Measurements from ENCODE around the gene GIMAP4. TPM values are rescaled to one million over a fixed set of nuclear protein-coding genes. Genes with fewer than 3 reads are reported as not detected.
"Not testable (repeated sequence)": the region's sequence is repeated elsewhere in the genome, so short reads cannot be mapped to it uniquely, and the experiment has no call there.

Gene GIMAP4
- total RNA-seq, 1 experiment from 2014 or later = not detected

DNA sequence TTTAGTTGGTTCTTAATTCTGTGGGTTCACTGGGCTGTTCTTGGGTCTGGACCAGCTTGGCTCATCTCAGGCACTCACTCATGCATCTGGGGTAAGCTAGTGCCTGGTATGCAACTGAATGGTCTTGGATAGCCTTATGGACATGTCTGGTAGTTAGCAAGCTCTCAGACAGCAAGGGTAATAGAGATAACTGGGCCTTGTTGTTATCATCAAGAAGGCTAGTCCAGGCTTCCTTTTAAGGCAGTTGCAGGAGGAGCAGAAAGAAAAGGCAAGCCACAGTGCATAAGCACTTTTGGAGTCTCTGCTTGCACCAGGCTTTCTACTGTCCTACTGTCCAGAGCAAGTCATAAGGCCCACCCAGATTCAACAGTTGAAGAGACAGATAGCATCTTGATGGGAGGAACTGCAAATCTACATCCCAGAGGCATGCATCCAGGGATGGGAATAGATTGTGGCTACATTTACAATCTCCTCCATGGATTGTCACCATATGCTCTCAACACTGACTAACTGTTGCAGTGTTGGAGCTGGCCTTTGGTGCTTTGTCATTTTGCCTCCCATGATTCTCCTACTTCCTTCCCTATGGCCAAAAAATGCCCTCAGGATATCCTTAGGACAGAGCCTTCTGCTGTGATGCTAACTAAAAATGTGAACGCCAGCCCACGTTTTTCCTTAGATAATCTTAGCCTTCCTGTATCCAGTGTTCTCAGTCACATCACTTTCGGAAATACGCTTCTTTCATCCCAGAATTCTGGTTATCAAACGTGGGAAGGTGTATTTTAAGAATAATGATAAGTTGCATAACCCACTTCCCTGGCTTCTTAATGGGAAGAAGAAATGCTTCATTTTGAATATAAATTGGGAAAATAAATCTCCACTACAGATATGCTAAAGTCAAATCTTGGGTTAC is 3.6 kb downstream of the GIMAP4 start:
- Histone ChIP-seq H3K4me1 (ENCODE audit: insufficient read depth, low read length, poor library complexity, severe bottlenecking) (no peaks in the 10 kb centered on the region), H3K4me3 (ENCODE audit: low read depth, low read length, poor library complexity, severe bottlenecking) (no peak overlapping the region), H3K27ac (ENCODE audit: low read depth, low read length, poor library complexity, severe bottlenecking) (no peak overlapping the region), H3K36me3 (ENCODE audit: insufficient read depth, low read length, poor library complexity, severe bottlenecking) (no peaks in the 10 kb centered on the region), H3K9me3 (ENCODE audit: low read depth, low read length, poor library complexity, severe bottlenecking) (no peaks in the 10 kb centered on the region), H3K27me3 (replicated peaks; ENCODE audit: insufficient read depth, low read depth, low read length, poor library complexity) (no peaks in the 10 kb centered on the region)
- CTCF ChIA-PET = no interaction called here
- no peak for TF ChIP-seq CTCF (conservative IDR thresholded peaks at IDR 0.05; ENCODE audit: low read depth, low read length)
- TF ChIP-seq EZH2 (IDR thresholded peaks at IDR 0.05; ENCODE audit: borderline replicate concordance, low read depth, low read length, poor library complexity, severe bottlenecking) = no peak
- intact Hi-C loops (cut with micrococcal nuclease; ENCODE audit: unreplicated experiment) = no loop called here
- BruUV-seq (replicated peaks) = no TSS peak
- DNase-seq (ENCODE audit: low spot score) = no peak
- POLR2A ChIA-PET (ENCODE audit: low non-redundant PET) = no interaction called here

DNA sequence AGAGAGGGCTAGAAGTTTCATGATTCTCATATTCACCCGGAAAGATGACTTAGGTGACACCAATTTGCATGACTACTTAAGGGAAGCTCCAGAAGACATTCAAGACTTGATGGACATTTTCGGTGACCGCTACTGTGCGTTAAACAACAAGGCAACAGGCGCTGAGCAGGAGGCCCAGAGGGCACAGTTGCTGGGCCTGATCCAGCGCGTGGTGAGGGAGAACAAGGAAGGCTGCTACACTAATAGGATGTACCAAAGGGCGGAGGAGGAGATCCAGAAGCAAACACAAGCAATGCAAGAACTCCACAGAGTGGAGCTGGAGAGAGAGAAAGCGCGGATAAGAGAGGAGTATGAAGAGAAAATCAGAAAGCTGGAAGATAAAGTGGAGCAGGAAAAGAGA is 5.3 kb downstream of the GIMAP4 start:
- no TSS peak for BruUV-seq (replicated peaks)

GRCh38 chr7:150579979-150580637 is 12.9 kb downstream of the GIMAP4 start:
- H3K4me3 ChIP-seq (ENCODE audit: low read depth, low read length, poor library complexity, severe bottlenecking); H3K36me3 ChIP-seq (ENCODE audit: insufficient read depth, low read length, poor library complexity, severe bottlenecking); CTCF ChIA-PET; intact Hi-C loops (cut with micrococcal nuclease; ENCODE audit: unreplicated experiment); DNase-seq (ENCODE audit: low spot score); BruUV-seq (replicated peaks); H3K4me1 ChIP-seq (ENCODE audit: insufficient read depth, low read length, poor library complexity, severe bottlenecking); H3K9me3 ChIP-seq (ENCODE audit: low read depth, low read length, poor library complexity, severe bottlenecking); H3K27ac ChIP-seq (ENCODE audit: low read depth, low read length, poor library complexity, severe bottlenecking); H3K27me3 ChIP-seq (replicated peaks; ENCODE audit: insufficient read depth, low read depth, low read length, poor library complexity); POLR2A ChIA-PET (ENCODE audit: low non-redundant PET): not testable (repeated sequence)

More for the DNA sequence above, 5.3 kb downstream of the GIMAP4 start:
- Histone ChIP-seq H3K4me3 (ENCODE audit: low read depth, low read length, poor library complexity, severe bottlenecking) (no peak overlapping the region), H3K27ac (ENCODE audit: low read depth, low read length, poor library complexity, severe bottlenecking) (no peak overlapping the region), H3K27me3 (replicated peaks; ENCODE audit: insufficient read depth, low read depth, low read length, poor library complexity) (no peaks in the 10 kb centered on the region), H3K4me1 (ENCODE audit: insufficient read depth, low read length, poor library complexity, severe bottlenecking) (no peaks in the 10 kb centered on the region), H3K9me3 (ENCODE audit: low read depth, low read length, poor library complexity, severe bottlenecking) (no peaks in the 10 kb centered on the region), H3K36me3 (ENCODE audit: insufficient read depth, low read length, poor library complexity, severe bottlenecking) (no peaks in the 10 kb centered on the region)
- TF ChIP-seq EZH2 (IDR thresholded peaks at IDR 0.05; ENCODE audit: borderline replicate concordance, low read depth, low read length, poor library complexity, severe bottlenecking) (no peak), CTCF (conservative IDR thresholded peaks at IDR 0.05; ENCODE audit: low read depth, low read length) (no peak)
- intact Hi-C loops (cut with micrococcal nuclease; ENCODE audit: unreplicated experiment) = no loop called here
- ChIA-PET CTCF (no interaction called here), POLR2A (ENCODE audit: low non-redundant PET) (no interaction called here)
- DNase-seq (ENCODE audit: low spot score) = no peak

Data from A673 (cell line).